Activated CD4-positive, CD25-positive, alpha-beta regulatory T cell treated with anti-CD3 and anti-CD28 coated beads, Interleukin-2, amount 50 U/mL, for 72 hours (primary cell): ENCODE data around the gene SASH1.
"Not testable (repeated sequence)": the region's sequence is repeated elsewhere in the genome, so short reads cannot be mapped to it uniquely, and the experiment has no call there.

ENCODE experiments used
- DNase-seq: peaks from one replicate; pipeline ENCODE4 v3.0.0; 2021

SASH1 gene

GRCh38 chr6:148563066-148563465 is 220.4 kb downstream of the SASH1 start:
- DNase-seq = no peak

GRCh38 chr6:148564494-148565035 is 221.9 kb downstream of the SASH1 start:
- DNase-seq = no peak

GRCh38 chr6:148565321-148565926 is 222.8 kb downstream of the SASH1 start:
- no peak for DNase-seq

DNA sequence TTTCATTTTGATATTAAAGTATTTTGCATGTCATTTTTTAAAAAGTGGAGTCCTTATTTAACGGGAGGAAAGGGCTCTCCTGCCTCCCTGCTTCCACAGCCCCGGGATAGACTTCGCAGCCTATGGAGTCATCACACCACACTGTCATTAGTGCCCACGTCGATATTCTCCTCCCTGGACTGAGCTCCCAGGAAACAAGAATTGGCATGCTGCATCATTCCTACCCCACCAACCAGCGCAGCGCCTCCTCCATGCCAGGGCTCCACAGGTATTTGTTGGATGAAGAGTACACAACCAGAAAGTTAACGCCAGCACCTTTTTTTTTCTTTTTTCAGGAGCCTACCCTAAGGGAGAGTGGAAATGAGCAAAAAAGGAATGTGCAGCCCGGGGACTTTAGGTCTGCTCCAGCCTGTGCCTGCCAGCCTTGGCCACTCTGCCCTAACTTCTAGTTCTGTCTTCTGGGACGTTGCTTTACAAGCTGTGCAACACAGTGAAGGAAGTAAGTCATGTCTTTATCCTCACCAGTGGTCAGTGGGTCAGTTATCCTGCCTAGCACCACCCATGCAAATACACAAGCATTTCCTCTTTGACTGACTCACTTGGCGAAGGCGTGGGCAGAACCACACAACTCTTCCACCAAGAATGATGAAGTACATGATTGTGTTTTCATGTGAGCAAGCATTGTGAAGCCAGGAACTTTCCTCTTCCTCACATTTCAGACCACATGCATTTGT is 223.5 kb downstream of the SASH1 start:
- no peak for DNase-seq

GRCh38 chr6:148566664-148567350 is 224.2 kb downstream of the SASH1 start:
- no peak for DNase-seq

DNA sequence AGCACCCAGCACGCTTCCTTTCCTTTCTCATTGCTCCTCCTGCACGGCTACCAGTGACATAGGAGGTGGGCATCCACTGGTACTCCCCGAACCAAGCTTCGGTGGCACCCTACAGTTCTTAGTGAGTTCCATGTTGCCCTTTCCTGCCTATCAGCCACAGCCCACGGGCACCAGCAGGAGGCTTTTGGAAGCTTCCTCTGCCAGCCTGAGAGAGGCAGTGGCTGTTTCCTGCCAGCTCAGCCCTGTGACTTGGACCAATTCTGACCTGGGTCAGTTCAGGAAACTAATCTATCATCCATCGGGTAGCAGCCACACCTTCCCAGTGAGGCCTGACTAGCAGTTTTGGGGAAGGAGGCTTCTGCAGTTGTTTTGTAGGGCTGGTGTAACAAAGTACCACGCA is 227.8 kb downstream of the SASH1 start:
- no peak for DNase-seq

DNA sequence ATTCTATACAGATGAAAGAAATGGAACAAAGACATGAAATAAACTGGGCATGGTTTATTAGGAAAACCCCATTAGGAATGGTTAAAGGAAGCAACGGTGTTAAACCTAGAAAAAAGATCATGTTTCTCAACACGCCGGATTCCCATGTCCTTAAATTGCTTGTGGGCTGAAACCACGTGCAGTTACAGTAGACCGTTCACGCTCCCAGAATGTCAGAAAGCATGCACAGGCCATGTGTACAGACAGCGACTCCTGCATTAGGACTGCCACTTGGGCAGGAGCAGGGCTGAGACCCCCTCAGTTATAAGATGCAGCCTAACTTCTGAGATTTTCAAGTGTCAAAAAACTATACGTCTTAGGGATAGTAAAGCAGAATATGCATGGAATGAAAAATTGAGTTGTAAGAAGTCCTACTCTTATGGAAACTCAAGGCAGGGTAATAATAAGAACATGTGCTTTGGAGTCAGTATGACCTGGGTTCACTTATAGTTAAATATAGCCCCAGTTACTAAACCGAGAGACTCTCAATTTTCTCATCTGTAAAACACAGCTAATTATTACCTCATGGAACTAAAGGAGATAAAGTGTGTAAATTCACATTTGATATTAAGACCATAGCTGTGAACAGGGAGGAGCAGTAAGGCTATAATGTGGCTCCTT is 230.2 kb downstream of the SASH1 start:
- no peak for DNase-seq

DNA sequence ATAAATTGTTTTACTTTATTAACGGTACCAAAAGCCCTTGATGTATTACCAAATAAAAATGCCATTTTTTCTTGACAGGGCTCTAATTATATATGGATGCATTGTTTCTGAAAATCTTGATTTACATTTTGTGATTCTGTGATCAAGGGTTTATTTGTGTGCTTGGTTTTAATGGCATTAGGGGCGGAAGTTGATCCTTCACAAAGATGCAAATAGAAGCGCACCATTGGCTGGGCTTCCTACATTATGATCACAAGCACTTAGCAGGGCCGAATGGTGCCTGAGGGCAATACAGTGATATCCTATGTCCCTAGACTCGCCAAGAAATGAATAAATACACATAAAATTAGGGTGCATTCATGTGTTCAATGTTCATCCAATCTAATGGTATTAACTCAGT is 231.3 kb downstream of the SASH1 start:
- no peak for DNase-seq

DNA sequence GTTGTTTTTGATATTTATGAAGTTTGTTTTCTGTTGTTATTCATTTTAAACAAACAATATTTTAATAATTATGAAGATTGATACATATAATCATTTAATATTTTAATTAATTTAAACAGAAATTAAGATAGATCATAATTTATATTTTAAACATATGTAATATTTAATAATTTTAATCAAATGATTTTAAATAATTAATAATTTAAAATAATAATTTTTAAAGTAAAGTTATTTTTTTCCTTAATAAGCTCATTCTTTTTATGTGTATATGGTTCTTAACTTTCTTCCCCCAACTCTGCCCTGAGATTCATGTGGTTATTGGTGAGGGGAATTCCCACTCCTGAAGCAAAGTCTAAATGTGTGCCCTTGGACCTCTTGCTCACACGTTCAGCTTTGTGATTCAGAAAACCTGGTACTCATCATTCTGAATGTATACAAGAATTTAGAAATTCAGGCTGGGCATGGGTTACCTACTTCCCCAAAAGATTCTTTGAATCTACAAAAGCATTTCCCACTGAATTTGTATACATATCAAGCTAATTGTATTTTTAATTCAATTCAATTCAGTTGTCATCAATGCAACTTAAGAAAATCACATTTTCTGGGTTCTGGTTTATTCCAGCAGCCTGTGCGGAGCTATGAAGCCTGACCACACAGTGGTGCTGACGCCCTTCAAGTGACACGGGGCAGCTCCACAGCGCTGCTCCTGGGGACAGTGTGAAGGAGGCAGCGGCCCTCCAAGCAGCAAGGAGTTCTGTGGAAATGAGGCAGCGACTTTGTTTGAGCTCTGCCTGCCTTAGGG is 235.2 kb downstream of the SASH1 start:
- DNase-seq = no peak

DNA sequence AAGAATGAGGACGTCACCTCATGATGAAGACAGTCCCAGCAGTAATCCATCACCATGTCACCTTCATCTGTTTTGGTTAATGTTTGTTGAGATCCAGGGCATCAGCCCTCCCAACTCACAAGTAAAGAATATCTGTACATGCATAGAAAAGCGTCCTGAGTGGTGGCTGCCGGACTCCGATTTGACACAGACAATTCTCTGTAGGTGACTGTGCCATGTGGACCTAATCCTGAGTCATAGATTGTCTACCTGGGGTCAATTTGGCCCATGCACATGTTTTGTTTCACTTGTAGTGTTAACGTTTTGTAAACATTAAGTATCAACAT is 235.8 kb downstream of the SASH1 start:
- DNase-seq = no peak

GRCh38 chr6:148578837-148579565 is 236.4 kb downstream of the SASH1 start:
- no peak for DNase-seq

DNA sequence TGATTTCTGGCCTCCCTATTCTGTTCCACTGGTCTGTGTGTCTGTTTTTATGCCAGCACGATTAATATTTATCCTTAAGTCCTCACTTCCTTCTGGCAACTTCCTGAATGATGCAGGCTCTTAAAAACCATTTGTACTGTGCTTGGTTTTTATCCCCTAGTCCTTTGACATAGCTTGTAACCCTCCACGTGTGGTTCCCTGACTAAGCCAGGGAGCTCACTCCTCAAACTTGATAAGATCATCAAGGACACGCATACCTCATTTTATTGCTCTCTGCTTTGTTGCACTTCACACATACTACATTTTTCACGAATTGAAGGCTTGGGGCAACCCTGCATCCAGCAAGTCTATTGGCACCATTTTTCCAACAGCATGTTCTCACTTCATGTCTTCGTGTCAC is 237.8 kb downstream of the SASH1 start:
- no peak for DNase-seq

DNA sequence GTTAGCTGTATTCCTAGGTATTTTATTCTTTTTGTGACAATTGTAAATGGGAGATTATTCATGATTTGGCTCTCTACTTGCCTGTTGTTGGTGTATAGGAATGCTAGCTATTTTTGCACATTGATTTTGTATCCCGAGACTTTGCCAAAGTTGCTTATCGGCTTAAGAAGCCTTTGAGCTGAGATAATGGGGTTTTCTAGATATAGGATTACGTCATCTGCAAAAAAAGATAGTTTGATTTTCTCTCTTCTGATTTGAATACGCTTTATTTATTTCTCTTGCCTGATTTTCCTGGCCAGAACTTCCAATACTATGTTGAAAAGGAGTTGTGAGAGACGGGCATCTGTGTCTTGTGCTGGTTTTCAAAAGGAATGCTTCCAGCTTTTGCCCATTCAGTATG is 241.0 kb downstream of the SASH1 start:
- no peak for DNase-seq

DNA sequence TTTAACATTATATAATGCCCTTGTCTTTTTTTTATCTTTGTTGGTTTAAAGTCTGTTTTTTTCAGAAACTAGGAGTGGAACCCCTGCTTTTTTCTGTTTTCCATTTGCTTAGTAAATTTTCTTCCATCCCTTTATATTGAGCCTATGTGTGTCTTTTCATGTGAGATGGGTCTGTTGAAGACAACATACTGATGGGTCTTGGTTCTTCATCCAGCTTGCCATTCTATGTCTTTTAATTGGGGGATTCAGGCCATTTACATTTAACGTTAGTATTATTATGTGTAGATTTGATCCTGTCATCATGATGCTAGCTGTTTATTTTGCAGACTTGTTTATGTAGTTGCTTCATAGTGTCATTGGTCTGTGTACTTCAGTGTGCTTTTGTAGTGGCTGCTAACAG is 243.0 kb downstream of the SASH1 start:
- DNase-seq = not testable (repeated sequence)

DNA sequence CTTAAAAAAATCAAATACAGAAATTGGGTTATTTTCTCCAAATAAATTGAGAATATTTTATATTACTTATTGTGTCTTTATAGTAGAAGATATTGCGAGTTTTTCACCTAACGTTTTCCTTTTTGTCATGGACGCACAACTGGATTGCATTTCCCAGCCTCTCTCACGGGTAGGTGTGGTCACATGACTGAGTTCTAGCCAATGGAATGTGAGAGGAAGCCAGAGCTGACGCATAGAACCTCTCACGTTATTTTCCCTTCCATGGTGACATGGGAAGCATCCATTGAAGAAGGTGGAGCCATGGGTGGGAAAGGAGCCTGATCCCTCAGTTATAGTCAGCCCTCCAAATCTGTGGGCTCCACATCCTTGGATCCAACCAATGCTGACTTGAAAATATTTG is 248.2 kb downstream of the SASH1 start:
- no peak for DNase-seq

- no peak for DNase-seq
Measured at GRCh38 chr6:148591656-148592055, 249.0 kb downstream of the SASH1 start.

DNA sequence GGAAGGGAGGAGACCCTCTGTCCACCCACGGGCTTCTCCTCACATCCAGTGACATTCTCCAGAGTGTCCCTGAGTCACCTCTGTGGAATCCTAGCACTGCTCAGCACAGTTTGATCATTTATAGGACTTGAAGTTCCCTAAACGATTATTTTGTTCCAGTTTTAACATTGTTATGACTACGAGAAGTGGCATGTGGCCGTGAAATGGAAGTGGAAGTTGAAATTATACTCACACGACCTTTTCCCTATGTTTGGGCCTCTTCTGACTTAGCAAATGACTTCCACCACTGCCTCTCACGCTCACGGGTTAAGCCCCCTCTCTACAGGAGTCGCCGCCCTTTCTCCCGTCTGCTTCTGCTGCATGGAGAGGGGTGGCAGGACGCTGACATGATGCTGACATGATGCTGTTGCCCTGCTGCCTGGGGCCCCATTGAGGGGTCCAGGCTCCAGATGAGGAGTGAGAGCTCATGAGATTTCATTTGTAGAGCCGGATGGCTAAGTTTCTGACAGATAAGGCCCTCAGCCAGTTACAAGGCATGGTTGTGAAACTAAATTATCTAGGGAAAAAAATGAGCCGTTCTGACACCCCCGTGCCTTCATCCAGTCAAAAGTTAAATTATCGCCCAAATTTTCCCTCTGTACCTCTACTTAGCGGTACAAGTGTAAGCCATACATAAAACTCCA is 250.6 kb downstream of the SASH1 start:
- no peak for DNase-seq

DNA sequence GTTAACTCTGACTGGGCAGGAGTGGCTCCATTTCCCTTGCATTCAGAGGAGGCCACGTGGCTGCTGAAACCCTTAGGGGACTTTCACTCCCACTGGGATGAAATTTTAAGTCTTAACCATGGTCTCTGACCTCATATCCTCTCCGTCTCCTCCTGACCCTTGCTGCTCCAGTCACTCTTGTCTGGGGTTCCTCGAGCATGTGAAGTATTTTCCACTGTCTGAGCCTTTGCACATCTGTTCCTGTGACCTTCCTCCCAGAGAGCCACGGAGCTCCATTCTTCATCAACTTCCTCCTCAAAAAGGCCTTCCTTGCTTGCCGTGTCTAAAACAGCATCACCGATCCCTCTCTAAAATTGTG is 251.2 kb downstream of the SASH1 start:
- no peak for DNase-seq

GRCh38 chr6:148595550-148595949 is 252.9 kb downstream of the SASH1 start:
- no peak for DNase-seq

DNA sequence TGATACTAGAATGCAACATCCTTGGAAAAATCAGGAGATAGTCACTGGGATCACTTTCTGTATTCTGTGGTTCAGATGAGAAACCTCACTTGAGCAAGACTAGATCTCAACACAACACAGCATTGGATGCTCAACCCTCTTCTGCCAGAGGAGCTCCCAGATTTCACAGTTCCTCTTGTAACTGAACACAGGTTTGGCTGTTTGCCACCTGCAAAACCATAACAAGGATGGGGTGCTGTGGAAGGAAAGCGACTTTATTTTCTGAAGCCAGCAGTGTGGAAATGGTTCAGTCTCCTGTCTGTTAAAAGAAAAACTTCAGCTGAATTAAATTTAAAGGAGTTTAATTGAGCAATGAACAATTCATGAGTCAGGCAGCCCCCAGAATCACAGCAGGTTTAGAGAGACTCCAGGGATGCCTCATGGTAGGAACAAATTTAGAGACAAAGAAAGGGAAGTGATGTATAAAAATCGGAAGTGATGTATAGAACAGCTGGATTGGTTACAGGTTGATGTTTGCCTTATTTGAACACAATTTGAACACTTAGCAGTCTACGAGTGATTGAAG is 254.3 kb downstream of the SASH1 start:
- DNase-seq = no peak

DNA sequence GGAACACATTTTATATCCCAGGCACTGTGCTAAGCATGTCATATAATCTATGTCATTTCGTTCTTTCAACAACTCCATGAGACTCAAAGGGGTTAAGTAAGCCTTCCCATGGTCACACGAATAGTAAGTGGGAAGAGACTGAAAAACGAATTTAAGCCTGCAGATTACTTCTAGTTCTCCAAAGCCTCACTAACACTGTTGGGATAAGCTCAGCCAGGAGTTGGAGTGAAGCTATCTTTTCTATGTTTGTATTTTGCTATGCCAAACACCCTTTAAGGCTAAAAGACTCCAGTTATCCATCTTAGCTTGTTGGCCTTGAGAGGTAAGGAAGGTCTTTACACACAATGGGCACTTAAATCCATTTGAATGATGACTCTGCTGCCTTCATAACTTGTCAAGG is 256.1 kb downstream of the SASH1 start:
- no peak for DNase-seq
